HG03378 (cell line): ENCODE measurements around the gene IL12A.

ENCODE experiments used
- ATAC-seq: cut with Tn5 transposase; IDR thresholded peaks from one replicate; pipeline ENCODE4 v1.9.1; 2021; ENCODE audit warnings: mild to moderate bottlenecking, moderate library complexity; ENCODE audit not compliant: unreplicated experiment

Gene IL12A

GRCh38 chr3:160023476-160023875, 34.8 kb downstream of the IL12A start:
- no peak for ATAC-seq

GRCh38 chr3:160027541-160028195, 39.0 kb downstream of the IL12A start:
- ATAC-seq: peak; percentile 93

- ATAC-seq: no peak
Measured at GRCh38 chr3:160035757-160036156, 47.1 kb downstream of the IL12A start.

GRCh38 chr3:160038862-160039562, 50.4 kb downstream of the IL12A start:
- ATAC-seq: no peak

GRCh38 chr3:160040181-160040580, 51.5 kb downstream of the IL12A start:
- ATAC-seq: no peak

GRCh38 chr3:160041465-160041864, 52.8 kb downstream of the IL12A start:
- no peak for ATAC-seq

GRCh38 chr3:160044121-160044520, 55.5 kb downstream of the IL12A start:
- ATAC-seq: no peak
